HCT116 (cell line): ENCODE data around the gene LAMB4. TPM values are rescaled to one million over a fixed set of nuclear protein-coding genes. Genes with fewer than 3 reads are reported as not detected.

Source experiments
- ATAC-seq: fragments of 200-7000 bp; cut with Tn5 transposase; 2 replicates; pipeline ENCODE4 v1.9.1; 2020; ENCODE audit warnings: mild to moderate bottlenecking, moderate library complexity
- BruUV-seq: library from RNA; stranded (reverse); fragments of 400-500 nt; replicated peaks from 2 replicates; lab custom pipeline; 2021; lab: Mats Ljungman, UMichigan
- CTCF ChIA-PET: fragments of 300-600 bp; sonication (Branson Sonifier 250); formaldehyde crosslinking; loops from one replicate; lab custom pipeline; 2021; ENCODE audit warnings: antibody characterized with exemption; lab: Charles Lee
- POLR2A ChIA-PET: fragments of 300-600, 350-600 bp; sonication (Branson Sonifier 250); formaldehyde crosslinking; loops from one replicate; lab custom pipeline; 2021; ENCODE audit warnings: antibody characterized with exemption; lab: Charles Lee
- RAD21 ChIA-PET, 2 experiments: fragments of 300-600 bp; sonication (Branson Sonifier 250); formaldehyde crosslinking; loops; one replicate each; lab custom pipeline; 2023; ENCODE audit warnings: low total read pairs in 2 of 2; ENCODE audit not compliant: uncharacterized antibody in 2 of 2, unreplicated experiment in 2 of 2, low non-redundant PET in 1 of 2; lab: Charles Lee
- DNase-seq: peaks from one replicate; pipeline ENCODE4 v3.0.0-alpha.2; 2010; ENCODE audit warnings: low read depth, low spot score
- H2AFZ ChIP-seq: fragments of 200-600 bp; shearing (Covaris generic), sonication (generic); 2 replicates; pipeline ENCODE4 v1.6.1; 2017; ENCODE audit warnings: low read depth, mixed run types, mixed read lengths, antibody characterized with exemption, low read length; ENCODE audit not compliant: poor library complexity, severe bottlenecking
- H3K27ac ChIP-seq: 2 replicates; pipeline ENCODE4 v1.5.1; 2012; ENCODE audit warnings: low read depth, low read length
- H3K27me3 ChIP-seq: fragments of 200-600 bp; sonication (generic); 2 replicates; pipeline ENCODE4 v1.6.1; 2016; ENCODE audit warnings: mixed run types, low read length, mixed read lengths; ENCODE audit not compliant: insufficient read depth
- H3K36me3 ChIP-seq, 2 experiments: fragments of 200-500 bp in 1 of 2; fragments of 200-600 bp in 1 of 2; sonication (Bioruptor generic) in 1 of 2; sonication (generic) in 1 of 2; 2 replicates each; pipeline versions ENCODE4 v1.5.1 to v1.6.1; 2014 to 2016; ENCODE audit warnings: low read length in 2 of 2, inconsistent platforms in 1 of 2, mixed read lengths in 1 of 2, mixed run types in 1 of 2; ENCODE audit not compliant: insufficient read depth in 2 of 2, control insufficient read depth in 1 of 2
- H3K4me1 ChIP-seq, 2 experiments: fragments of 200-600 bp in 1 of 2; sonication (generic) in 1 of 2; 2 replicates each; pipeline versions ENCODE4 v1.5.1 to v1.6.1; 2012 to 2017; ENCODE audit warnings: low read length in 2 of 2, inconsistent platforms in 1 of 2, mild to moderate bottlenecking in 1 of 2, mixed read lengths in 1 of 2, mixed run types in 1 of 2, moderate library complexity in 1 of 2; ENCODE audit not compliant: insufficient read depth in 2 of 2, control insufficient read depth in 1 of 2
- H3K4me2 ChIP-seq: fragments of 200-600 bp; sonication (generic); 2 replicates; pipeline ENCODE4 v1.6.1; 2017; ENCODE audit warnings: mixed run types, low read length, mixed read lengths
- H3K4me3 ChIP-seq, 2 experiments: fragments of 200-600 bp in 1 of 2; sonication (generic) in 1 of 2; replicated peaks in 1 of 2; 2 replicates each; pipeline ENCODE4 v1.5.1; 2011 to 2016; ENCODE audit warnings: low read length in 2 of 2, control low read depth in 1 of 2, low read depth in 1 of 2, mild to moderate bottlenecking in 1 of 2, mixed read lengths in 1 of 2, mixed run types in 1 of 2
- H3K79me2 ChIP-seq: fragments of 200-600 bp; sonication (generic); 2 replicates; pipeline ENCODE4 v1.6.1; 2017; ENCODE audit warnings: mild to moderate bottlenecking, mixed run types, low read length, moderate library complexity, mixed read lengths; ENCODE audit not compliant: insufficient read depth
- H3K9ac ChIP-seq: fragments of 200-600 bp; sonication (generic); 2 replicates; pipeline ENCODE4 v1.6.1; 2016; ENCODE audit warnings: low read length, mixed read lengths
- H3K9me2 ChIP-seq: fragments of 200-600 bp; sonication (generic), shearing (Covaris generic); 2 replicates; pipeline ENCODE4 v1.6.1; 2017; ENCODE audit warnings: mixed run types, mild to moderate bottlenecking, moderate library complexity; ENCODE audit not compliant: insufficient read depth
- H3K9me3 ChIP-seq, 2 experiments: fragments of 200-500 bp in 1 of 2; fragments of 200-600 bp in 1 of 2; sonication (Bioruptor generic) in 1 of 2; sonication (generic) in 1 of 2; 2 replicates each; pipeline ENCODE4 v1.6.1; 2014 to 2017; ENCODE audit warnings: low read length in 2 of 2, mixed read lengths in 2 of 2, inconsistent platforms in 1 of 2, low read depth in 1 of 2, mild to moderate bottlenecking in 1 of 2, mixed run types in 1 of 2, moderate library complexity in 1 of 2; ENCODE audit not compliant: control insufficient read depth in 1 of 2, insufficient read depth in 1 of 2
- H4K20me1 ChIP-seq: fragments of 200-600 bp; sonication (generic), shearing (Covaris generic); 2 replicates; pipeline ENCODE4 v1.6.1; 2017; ENCODE audit warnings: mixed run types, mild to moderate bottlenecking, moderate library complexity; ENCODE audit not compliant: insufficient read depth
- ATF3 ChIP-seq: IDR thresholded peaks from 2 replicates; pipeline ENCODE4 v1.6.1; 2012
- CBX3 ChIP-seq: IDR thresholded peaks from 2 replicates; pipeline ENCODE4 v1.6.1; 2012; ENCODE audit warnings: low read depth
- CEBPB ChIP-seq: IDR thresholded peaks from 2 replicates; pipeline ENCODE4 v1.6.1; 2012; ENCODE audit warnings: low read depth
- CTCF ChIP-seq, 3 experiments: fragments of 200-600 bp in 1 of 3; sonication (generic) in 1 of 3; IDR thresholded peaks in 2 of 3; conservative IDR thresholded peaks in 1 of 3; 2 replicates each; pipeline ENCODE4 v1.5.1; 2012 to 2017; ENCODE audit warnings: low read depth in 2 of 3, low read length in 2 of 3, antibody characterized with exemption in 1 of 3, borderline replicate concordance in 1 of 3, control low read depth in 1 of 3, mild to moderate bottlenecking in 1 of 3, mixed read lengths in 1 of 3, mixed run types in 1 of 3, moderate library complexity in 1 of 3; ENCODE audit not compliant: insufficient read depth in 1 of 3
- EGR1 ChIP-seq: IDR thresholded peaks from 2 replicates; pipeline ENCODE4 v1.6.1; 2012; ENCODE audit warnings: low read depth
- ELF1 ChIP-seq: IDR thresholded peaks from 2 replicates; pipeline ENCODE4 v1.6.1; 2012; ENCODE audit warnings: low read depth, borderline replicate concordance
- EZH2 ChIP-seq: fragments of 200-600 bp; sonication (generic); IDR thresholded peaks from 2 replicates; pipeline ENCODE4 v1.6.1; 2017; ENCODE audit warnings: antibody characterized with exemption, mixed run types
- JUND ChIP-seq: IDR thresholded peaks from 2 replicates; pipeline ENCODE4 v1.6.1; 2012
- POLR2A ChIP-seq: IDR thresholded peaks from 2 replicates; pipeline ENCODE4 v1.7.0; 2011; ENCODE audit warnings: borderline replicate concordance; ENCODE audit not compliant: insufficient read depth, insufficient read length; ENCODE audit errors: extremely low read depth
- RAD21 ChIP-seq: IDR thresholded peaks from 2 replicates; pipeline ENCODE4 v1.6.1; 2012; ENCODE audit warnings: low read depth, mild to moderate bottlenecking
- REST ChIP-seq: IDR thresholded peaks from 2 replicates; pipeline ENCODE4 v1.6.1; 2012; ENCODE audit warnings: low read depth
- SIN3A ChIP-seq: IDR thresholded peaks from 2 replicates; pipeline ENCODE4 v1.6.1; 2012; ENCODE audit warnings: low read depth
- SP1 ChIP-seq: IDR thresholded peaks from 2 replicates; pipeline ENCODE4 v1.6.1; 2012; ENCODE audit warnings: low read depth
- TCF7L2 ChIP-seq: IDR thresholded peaks from 2 replicates; pipeline ENCODE4 v1.7.0; 2011; ENCODE audit warnings: borderline replicate concordance, inconsistent platforms; ENCODE audit not compliant: insufficient read depth, insufficient read length; ENCODE audit errors: extremely low read depth
- YY1 ChIP-seq: IDR thresholded peaks from 2 replicates; pipeline ENCODE4 v1.6.1; 2011; ENCODE audit warnings: low read length, low read depth, moderate library complexity, mild to moderate bottlenecking; ENCODE audit not compliant: insufficient replicate concordance; ENCODE audit errors: extremely low read depth
- ZBTB33 ChIP-seq: IDR thresholded peaks from 2 replicates; pipeline ENCODE4 v1.6.1; 2011; ENCODE audit warnings: mild to moderate bottlenecking, low read length, moderate library complexity; ENCODE audit not compliant: insufficient replicate concordance; ENCODE audit errors: extremely low read depth
- ZFX ChIP-seq: fragments of 450-650 bp; IDR thresholded peaks from 2 replicates; pipeline ENCODE4 v1.6.1; 2017
- ZNF274 ChIP-seq: fragments of 200-500 bp; sonication (Bioruptor generic); IDR thresholded peaks from 2 replicates; pipeline ENCODE4 v1.6.1; 2014; ENCODE audit warnings: mild to moderate bottlenecking, low read depth, low read length, inconsistent platforms
- intact Hi-C: fragments of 100-400 bp; cut with micrococcal nuclease; formaldehyde crosslinking; loops from 2 replicates; pipeline ENCODE4 v1.10.0; 2022
- total RNA-seq: library from RNA; stranded (reverse); gene quantifications from one replicate; pipeline ENCODE4 v1.2.1, GENCODE V29; 2021; ENCODE audit not compliant: unreplicated experiment

The LAMB4 gene
- total RNA-seq, 1 experiment from 2014 or later: not detected

GRCh38 chr7:108165723-108166122 lies 35.6 kb upstream of the LAMB4 start:
- Histone ChIP-seq H3K4me1 (no peaks in the 10 kb centered on the region), H4K20me1 (no peaks in the 10 kb centered on the region), H3K9ac (no peak overlapping the region), H3K9me2 (no peaks in the 10 kb centered on the region)
- TF ChIP-seq EZH2: no peak
- no peak for TF ChIP-seq ELF1
- no peak for TF ChIP-seq RAD21
- TF ChIP-seq ATF3: no peak
- no peak for TF ChIP-seq POLR2A
- TF ChIP-seq SP1: no peak
- no peak for TF ChIP-seq ZBTB33
- no peak for TF ChIP-seq CBX3
- no peak for TF ChIP-seq TCF7L2
- TF ChIP-seq SIN3A: no peak
- TF ChIP-seq EGR1: no peak
- TF ChIP-seq REST: no peak
- TF ChIP-seq ZFX: no peak
- no peak for TF ChIP-seq ZNF274
- no peak for TF ChIP-seq CEBPB
- TF ChIP-seq JUND: no peak
- TF ChIP-seq YY1: no peak
- TF ChIP-seq CTCF (IDR thresholded peaks at IDR 0.05 in 2 of 3, conservative IDR thresholded peaks at IDR 0.05 in 1 of 3; ENCODE audit: borderline replicate concordance in 1 of 3, insufficient read depth in 1 of 3, low read depth in 2 of 3, low read length in 2 of 3): no peak
- TF ChIP-seq, all 23 proteins: peak for 0
- Histone ChIP-seq H3K27me3 (no peaks in the 10 kb centered on the region), H3K4me2 (no peak overlapping the region), H3K27ac (no peak overlapping the region), H3K36me3 (no peaks in the 10 kb centered on the region), H3K9me3 (no peaks in the 10 kb centered on the region), H3K79me2 (no peaks in the 10 kb centered on the region), H3K4me3 (no peak overlapping the region), H2AFZ (no peak overlapping the region)
- CTCF ChIA-PET: no interaction called here
- POLR2A ChIA-PET: no interaction called here
- DNase-seq (no peak), ATAC-seq (no peak)
- intact Hi-C loops: no loop called here
- no TSS peak for BruUV-seq
- RAD21 ChIA-PET: no interaction called here
